ENCODE results near the gene ELFN1.

Gene ELFN1

GRCh38 chr7:1691601-1692514 lies 21.8 kb downstream of the ELFN1 start:
- DNase-seq, result no peak
- TF ChIP-seq CTCF (IDR thresholded peaks at IDR 0.05), result no peak
- peaks cover 18% of the 10 kb centered on the region for H3K9me3 Mint-ChIP-seq
- H3K27ac Mint-ChIP-seq, result no peak overlapping the region
- H3K36me3 Mint-ChIP-seq (ENCODE audit: low read depth), result peaks cover 41% of the 10 kb centered on the region
- H3K27me3 Mint-ChIP-seq (ENCODE audit: low read depth, poor library complexity), result no peaks in the 10 kb centered on the region
- H3K4me3 Mint-ChIP-seq, result no peak overlapping the region
- peaks cover 25% of the 10 kb centered on the region for H3K4me1 Mint-ChIP-seq

DNA sequence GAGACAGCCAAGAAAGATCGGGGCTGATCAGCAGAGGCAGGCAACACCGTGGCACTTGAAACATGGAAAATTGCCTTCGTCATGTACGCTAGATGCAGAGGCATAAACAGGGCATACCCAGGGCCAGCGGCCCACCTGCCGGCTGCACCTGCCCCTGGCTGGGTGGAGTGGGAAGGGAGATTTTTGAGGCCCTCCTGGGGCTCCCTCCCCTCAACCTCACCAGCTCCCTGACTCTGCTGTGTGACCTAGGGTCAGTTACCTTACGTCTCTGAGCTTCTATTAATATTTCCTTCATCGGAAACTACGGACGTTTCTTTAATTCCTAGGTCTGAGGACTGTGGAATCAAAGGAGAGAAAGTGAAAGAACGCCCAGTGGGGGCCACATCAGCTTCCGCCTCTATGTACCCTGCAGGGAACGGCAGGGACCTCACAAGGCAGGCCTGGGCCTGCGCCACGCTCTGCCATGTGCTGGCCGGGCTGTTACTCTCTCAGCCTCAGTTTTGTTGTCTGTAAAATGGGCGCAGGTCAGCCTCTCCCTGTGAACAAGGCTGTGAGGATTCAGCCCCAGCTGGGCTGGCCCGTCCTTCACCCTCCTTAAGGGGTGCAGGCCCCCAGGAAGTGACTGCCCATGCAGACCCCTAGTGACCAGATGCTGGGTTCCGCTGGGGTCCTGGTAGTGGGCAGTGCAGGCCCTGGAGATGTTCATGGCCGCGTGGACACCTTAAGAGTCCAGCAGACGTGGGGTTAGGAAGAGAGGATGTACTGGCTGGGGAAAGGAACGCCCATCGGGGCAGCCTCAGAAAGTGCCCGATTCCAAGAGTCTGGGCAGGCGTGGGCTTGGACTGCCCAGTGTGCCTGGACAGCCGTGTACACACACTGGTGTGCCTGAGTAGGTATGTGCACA lies 22.7 kb downstream of the ELFN1 start:
- no peak overlapping the region for H3K4me3 Mint-ChIP-seq
- no peak for TF ChIP-seq CTCF (IDR thresholded peaks at IDR 0.05)
- peaks cover 29% of the 10 kb centered on the region for H3K4me1 Mint-ChIP-seq
- peaks cover 33% of the 10 kb centered on the region for H3K36me3 Mint-ChIP-seq (ENCODE audit: low read depth)
- no peaks in the 10 kb centered on the region for H3K27me3 Mint-ChIP-seq (ENCODE audit: low read depth, poor library complexity)
- no peak for DNase-seq
- peaks cover 11% of the 10 kb centered on the region for H3K9me3 Mint-ChIP-seq
- no peak overlapping the region for H3K27ac Mint-ChIP-seq

DNA sequence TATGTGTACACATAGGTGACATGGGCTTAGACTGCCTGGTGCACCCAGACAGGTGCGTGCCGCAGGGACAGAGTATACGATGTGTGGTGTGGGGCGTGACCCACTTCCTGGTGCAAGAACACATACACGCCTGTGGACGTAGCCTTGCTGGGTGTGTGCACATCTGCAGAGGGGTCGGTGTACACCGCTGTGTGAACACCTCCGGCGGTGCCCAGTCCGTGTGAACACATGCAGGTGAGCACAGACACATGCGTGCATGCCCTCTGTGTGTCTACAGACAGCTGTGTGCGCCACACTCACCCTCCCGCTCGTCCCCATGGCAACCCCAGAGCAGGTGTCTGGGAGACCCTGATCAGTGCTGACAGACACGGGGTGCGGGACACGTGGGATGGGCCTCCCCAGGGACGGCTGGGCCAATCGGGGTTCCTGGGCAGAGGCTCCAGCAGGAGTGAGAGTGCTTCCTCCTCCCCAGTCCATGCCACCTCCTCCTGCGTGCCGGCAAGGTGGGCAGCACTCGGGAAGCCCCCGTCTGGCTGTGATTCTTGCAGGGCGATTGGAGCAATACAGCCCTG lies 23.4 kb downstream of the ELFN1 start:
- no peaks in the 10 kb centered on the region for H3K27me3 Mint-ChIP-seq (ENCODE audit: low read depth, poor library complexity)
- peaks cover 7% of the 10 kb centered on the region for H3K9me3 Mint-ChIP-seq
- peaks cover 34% of the 10 kb centered on the region for H3K4me1 Mint-ChIP-seq
- peaks cover 33% of the 10 kb centered on the region for H3K36me3 Mint-ChIP-seq (ENCODE audit: low read depth)
- H3K4me3 Mint-ChIP-seq, result no peak overlapping the region
- no peak for DNase-seq
- no peak for TF ChIP-seq CTCF (IDR thresholded peaks at IDR 0.05)
- no peak overlapping the region for H3K27ac Mint-ChIP-seq

- no peak for TF ChIP-seq CTCF (IDR thresholded peaks at IDR 0.05)
- Mint-ChIP-seq H3K36me3 (ENCODE audit: low read depth) (peaks cover 33% of the 10 kb centered on the region), H3K27ac (no peak overlapping the region), H3K9me3 (peaks cover 1% of the 10 kb centered on the region), H3K4me3 (no peak overlapping the region), H3K27me3 (ENCODE audit: low read depth, poor library complexity) (no peaks in the 10 kb centered on the region), H3K4me1 (peaks cover 34% of the 10 kb centered on the region)
- peak; percentile 83 for DNase-seq
These were observed 24.0 kb downstream of the ELFN1 start for GRCh38 chr7:1693991-1694524.

DNA sequence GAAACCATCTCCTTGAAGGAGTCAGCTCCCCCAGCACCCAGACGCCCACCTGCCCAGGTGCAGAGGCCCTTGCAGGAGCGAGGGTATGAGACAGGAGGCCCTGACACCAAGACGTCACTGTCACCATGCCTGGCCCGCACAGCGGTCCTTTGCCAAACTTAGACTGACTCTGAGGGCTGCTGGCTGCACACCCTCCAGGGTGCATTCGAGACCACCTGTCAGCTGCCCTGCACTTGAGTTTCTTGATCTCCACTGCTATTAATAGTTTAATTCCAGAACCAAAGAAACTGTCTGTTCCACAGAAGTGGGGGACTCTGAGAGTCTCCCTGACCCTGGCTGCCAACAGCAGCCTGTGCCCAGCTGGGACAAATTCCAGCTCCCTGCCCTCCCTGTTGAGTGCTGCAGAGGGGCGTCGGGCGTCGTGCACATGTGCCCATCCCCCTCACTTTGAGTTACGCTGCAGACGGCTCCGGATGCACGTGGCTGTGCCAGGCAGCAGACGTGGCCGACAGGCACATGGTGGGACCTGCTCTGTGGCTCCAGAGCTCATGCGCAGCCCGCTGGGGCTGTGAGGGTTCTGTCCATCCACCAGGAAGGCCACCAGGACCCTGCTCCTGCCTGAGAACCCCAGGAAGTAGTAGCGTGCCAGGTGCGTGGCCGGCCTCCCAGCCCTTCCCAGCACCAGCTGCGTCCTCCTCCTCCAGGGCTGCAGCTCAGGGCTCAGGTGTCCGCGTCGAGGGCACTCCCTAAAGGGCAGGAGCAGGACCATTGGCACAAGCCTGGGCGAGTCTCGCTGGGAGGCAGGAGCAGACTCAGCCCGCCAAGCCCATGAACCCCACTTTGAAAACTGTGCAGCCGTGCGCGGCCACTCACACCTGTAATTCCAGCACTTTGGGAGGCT lies 24.8 kb downstream of the ELFN1 start:
- H3K27ac Mint-ChIP-seq, result no peak overlapping the region
- H3K27me3 Mint-ChIP-seq (ENCODE audit: low read depth, poor library complexity), result no peaks in the 10 kb centered on the region
- no peaks in the 10 kb centered on the region for H3K9me3 Mint-ChIP-seq
- peaks cover 29% of the 10 kb centered on the region for H3K36me3 Mint-ChIP-seq (ENCODE audit: low read depth)
- no peak for TF ChIP-seq CTCF (IDR thresholded peaks at IDR 0.05)
- peaks cover 34% of the 10 kb centered on the region for H3K4me1 Mint-ChIP-seq
- DNase-seq, result no peak
- H3K4me3 Mint-ChIP-seq, result no peak overlapping the region
